GM21717 (cell line): Measurements from ENCODE around the gene CEP250.
"Not testable (repeated sequence)": the region's sequence is repeated elsewhere in the genome, so short reads cannot be mapped to it uniquely, and the experiment has no call there.

Experiments
- ATAC-seq: cut with Tn5 transposase; IDR thresholded peaks from one replicate; pipeline ENCODE4 v1.9.1; 2021; ENCODE audit warnings: mild to moderate bottlenecking, moderate library complexity; ENCODE audit not compliant: unreplicated experiment

Gene CEP250

GRCh38 chr20:35492352-35492751 is 37.0 kb downstream of the CEP250 start:
- ATAC-seq, result no peak

- ATAC-seq, result no peak
Measured at GRCh38 chr20:35496481-35496880, 41.1 kb downstream of the CEP250 start.

- no peak for ATAC-seq
Measured at GRCh38 chr20:35497320-35497719, 41.9 kb downstream of the CEP250 start.

GRCh38 chr20:35497780-35498189 is 42.4 kb downstream of the CEP250 start:
- no peak for ATAC-seq

GRCh38 chr20:35499271-35499670 is 43.9 kb downstream of the CEP250 start:
- no peak for ATAC-seq

- ATAC-seq, result peak; percentile 70
Measured at GRCh38 chr20:35502352-35502751, 47.0 kb downstream of the CEP250 start.

GRCh38 chr20:35503281-35503680 is 47.9 kb downstream of the CEP250 start:
- ATAC-seq, result no peak

- no peak for ATAC-seq
Measured at GRCh38 chr20:35503841-35504561, 48.6 kb downstream of the CEP250 start.

- no peak for ATAC-seq
Measured at GRCh38 chr20:35504751-35505150, 49.4 kb downstream of the CEP250 start.

- ATAC-seq, result no peak
Measured at GRCh38 chr20:35506179-35506578, 50.8 kb downstream of the CEP250 start.

- ATAC-seq, result no peak
Measured at GRCh38 chr20:35506872-35507638, 51.7 kb downstream of the CEP250 start.

- ATAC-seq, result no peak
Measured at GRCh38 chr20:35508493-35509218, 53.3 kb downstream of the CEP250 start.

GRCh38 chr20:35510951-35511735 is 55.7 kb downstream of the CEP250 start:
- no peak for ATAC-seq

- no peak for ATAC-seq
Measured at GRCh38 chr20:35511814-35512420, 56.5 kb downstream of the CEP250 start.

GRCh38 chr20:35514371-35514932 is 59.1 kb downstream of the CEP250 start:
- ATAC-seq, result no peak

- ATAC-seq, result no peak
Measured at GRCh38 chr20:35515341-35515740, 59.9 kb downstream of the CEP250 start.

GRCh38 chr20:35515949-35516645 is 60.7 kb downstream of the CEP250 start:
- no peak for ATAC-seq

GRCh38 chr20:35517125-35517524 is 61.7 kb downstream of the CEP250 start:
- no peak for ATAC-seq

GRCh38 chr20:35517767-35518166 is 62.4 kb downstream of the CEP250 start:
- not testable (repeated sequence) for ATAC-seq
